GM12865 (cell line): ENCODE results near the gene SLC5A7.

Source experiments
- DNase-seq: peaks from one replicate; pipeline ENCODE4 v3.0.0; 2010; ENCODE audit warnings: low read depth
- H3K4me3 ChIP-seq: 2 replicates; pipeline ENCODE4 v1.5.1; 2011; ENCODE audit warnings: mild to moderate bottlenecking, low read depth, low read length, control low read depth
- CTCF ChIP-seq: IDR thresholded peaks from 2 replicates; pipeline ENCODE4 v1.5.1; 2011; ENCODE audit warnings: low read length, control low read depth, low read depth, inconsistent platforms; ENCODE audit not compliant: insufficient read depth; ENCODE audit errors: missing control alignments

SLC5A7 gene

GRCh38 chr2:107990718-107991117, 4.4 kb downstream of the SLC5A7 start:
- no peak for DNase-seq
- no peak for TF ChIP-seq CTCF
- H3K4me3 ChIP-seq: no peak overlapping the region

- DNase-seq: no peak
- TF ChIP-seq CTCF: no peak
- H3K4me3 ChIP-seq: no peak overlapping the region
Measured at GRCh38 chr2:107992069-107992468, 5.7 kb downstream of the SLC5A7 start.

DNA sequence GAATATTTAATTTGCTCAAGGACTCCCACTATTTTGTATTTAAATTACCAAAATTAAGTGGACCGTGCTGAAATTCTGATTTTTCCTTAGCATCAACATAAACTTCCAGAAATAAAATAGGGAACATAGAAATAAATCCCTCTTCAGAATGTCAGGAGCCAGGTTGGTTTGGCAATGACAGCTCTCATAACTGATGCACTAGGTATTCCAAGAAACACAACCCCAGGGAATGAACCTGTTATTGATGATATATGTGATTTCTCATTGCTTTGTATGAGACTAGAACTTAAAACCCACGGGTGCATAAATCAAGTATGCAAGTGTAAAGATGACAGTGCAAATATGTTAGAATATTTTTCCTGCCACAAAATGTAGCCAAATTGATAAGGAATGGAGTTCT, 12.8 kb downstream of the SLC5A7 start:
- H3K4me3 ChIP-seq: no peak overlapping the region
- DNase-seq: no peak
- TF ChIP-seq CTCF: no peak

GRCh38 chr2:108010912-108011591, 24.7 kb downstream of the SLC5A7 start:
- H3K4me3 ChIP-seq: no peak overlapping the region
- no peak for DNase-seq
- no peak for TF ChIP-seq CTCF

DNA sequence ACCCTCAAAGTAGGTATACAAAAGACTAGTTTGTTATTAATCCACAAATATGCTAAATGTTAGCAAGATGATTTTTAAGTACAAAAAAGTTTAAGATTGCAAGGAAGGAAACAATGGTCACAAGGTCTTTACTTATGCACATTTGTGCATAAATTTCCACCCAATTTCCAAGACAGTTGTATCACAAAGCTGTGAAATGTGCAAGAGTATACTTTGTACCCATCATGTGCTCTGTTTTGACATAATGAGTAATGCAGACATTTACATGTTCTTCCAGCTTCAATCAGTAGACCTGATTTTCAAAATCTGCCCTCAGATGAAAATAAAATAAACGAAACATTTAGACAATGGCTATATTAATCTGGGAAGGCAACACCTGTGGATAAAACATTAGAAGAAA, 27.0 kb downstream of the SLC5A7 start:
- no peak for DNase-seq
- H3K4me3 ChIP-seq: no peak overlapping the region
- TF ChIP-seq CTCF: no peak

DNA sequence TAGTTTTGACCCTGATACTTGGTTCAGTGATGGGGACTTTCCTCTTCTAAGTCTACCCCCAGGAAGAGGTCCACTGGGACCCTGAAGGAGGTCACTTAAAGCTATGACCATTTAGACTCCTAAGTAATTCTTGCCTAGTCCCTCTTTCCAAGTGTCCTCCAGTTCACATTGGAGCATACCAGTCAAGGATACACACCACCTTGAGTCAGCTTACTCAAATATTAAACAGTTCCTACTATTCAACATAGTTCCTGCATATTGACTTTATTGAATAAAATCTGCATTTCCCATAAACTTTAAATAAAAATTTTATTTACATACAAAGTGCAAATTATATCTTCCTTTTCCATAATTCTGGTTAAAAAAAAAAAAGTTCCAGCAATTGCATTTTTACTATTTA, 36.3 kb downstream of the SLC5A7 start:
- no peak for TF ChIP-seq CTCF
- no peak overlapping the region for H3K4me3 ChIP-seq
- DNase-seq: no peak

DNA sequence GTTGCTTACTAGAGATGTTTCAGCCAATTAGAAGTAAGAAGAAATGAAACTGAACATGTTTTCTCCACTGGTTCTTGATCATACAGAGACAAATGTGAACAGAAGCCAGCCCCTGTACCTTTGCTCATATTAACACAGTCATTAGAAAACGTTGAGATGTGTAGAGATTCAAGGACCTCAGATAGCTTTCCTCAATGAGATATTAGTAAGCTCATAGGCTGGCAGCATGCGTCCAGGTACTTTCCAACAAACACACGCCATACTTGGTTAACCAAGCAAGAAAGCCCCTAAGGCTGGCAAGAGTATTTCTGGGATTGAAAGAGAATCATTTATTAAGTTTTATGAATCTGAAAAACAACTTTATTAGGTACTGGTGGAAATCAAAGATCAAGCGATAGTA, 37.5 kb downstream of the SLC5A7 start:
- TF ChIP-seq CTCF: no peak
- no peak overlapping the region for H3K4me3 ChIP-seq
- DNase-seq: no peak
